Ecto neural progenitor cell (in vitro differentiated cells): Measurements from ENCODE around the gene EPS8L1.
"Not testable (repeated sequence)": the region's sequence is repeated elsewhere in the genome, so short reads cannot be mapped to it uniquely, and the experiment has no call there.

Source experiments
- DNase-seq: peaks from one replicate; pipeline ENCODE4 v3.0.0-alpha.2; 2018; ENCODE audit warnings: low spot score

The EPS8L1 gene

GRCh38 chr19:55075371-55075998 is at the start of gene EPS8L1:
Gene EPS8L1, plus strand, starts transcription at chr19:55075869. Its CDS starts 576 bp downstream, at chr19:55076445.
- no peak for DNase-seq

DNA sequence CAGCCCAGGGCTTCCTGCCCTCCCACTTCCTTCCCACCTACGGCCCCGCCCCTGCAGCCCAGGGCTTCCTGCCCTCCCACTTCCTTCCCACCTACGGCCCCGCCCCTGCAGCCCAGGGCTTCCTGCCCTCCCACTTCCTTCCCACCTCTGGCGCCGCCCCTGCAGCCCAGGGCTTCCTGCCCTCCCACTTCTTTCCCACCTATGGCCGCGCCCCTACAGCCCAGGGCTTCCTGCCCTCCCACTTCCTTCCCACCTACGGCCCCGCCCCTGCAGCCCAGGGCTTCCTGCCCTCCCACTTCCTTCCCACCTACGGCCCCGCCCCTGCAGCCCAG is 48.6 kb upstream of the EPS8L1 start:
- not testable (repeated sequence) for DNase-seq

GRCh38 chr19:55027472-55028337 is 48.0 kb upstream of the EPS8L1 start:
- no peak for DNase-seq

DNA sequence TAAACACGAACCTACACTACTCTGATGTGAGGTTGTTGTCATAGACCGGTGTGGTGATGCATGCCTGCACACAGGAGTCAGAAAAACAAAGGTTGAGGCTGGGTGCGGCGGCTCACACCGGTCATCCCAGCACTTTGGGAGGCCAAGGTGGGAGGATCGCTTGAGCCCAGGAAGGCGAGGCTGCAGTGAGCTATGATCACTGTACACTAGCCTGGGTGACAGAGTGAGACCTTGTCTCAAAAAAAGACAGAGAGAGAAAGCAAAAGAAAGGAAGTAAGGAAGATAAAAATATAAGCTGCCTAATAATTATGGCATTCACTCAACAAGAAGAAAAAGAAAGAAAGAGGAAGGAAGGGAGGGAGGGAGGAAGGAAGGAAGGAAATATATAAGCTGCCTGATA is 46.9 kb upstream of the EPS8L1 start:
- no peak for DNase-seq

- no peak for DNase-seq
Measured at GRCh38 chr19:55031178-55031577, 44.5 kb upstream of the EPS8L1 start.

GRCh38 chr19:55032170-55032800 is 43.4 kb upstream of the EPS8L1 start:
- no peak for DNase-seq

- DNase-seq = not testable (repeated sequence)
Measured at GRCh38 chr19:55032976-55033643, 42.6 kb upstream of the EPS8L1 start.

DNA sequence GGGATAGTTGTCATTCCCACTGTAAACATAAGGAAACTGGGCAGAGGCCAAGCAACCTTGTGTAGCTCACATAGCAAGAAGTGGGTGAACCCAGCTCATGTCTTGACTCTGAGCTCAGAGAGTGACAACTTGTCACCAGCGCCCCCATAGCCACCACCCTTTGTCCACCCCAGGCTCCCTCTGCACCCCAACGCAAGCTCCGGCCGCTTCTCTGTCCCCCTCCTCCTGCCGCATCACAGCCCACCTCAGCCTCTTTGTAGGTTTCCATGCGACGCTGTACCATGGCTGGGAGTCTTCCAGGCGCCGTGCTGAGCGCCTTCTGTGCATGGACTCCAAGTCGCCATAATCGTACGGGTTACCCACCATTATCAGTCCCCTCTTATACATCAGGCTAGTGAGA is 40.9 kb upstream of the EPS8L1 start:
- no peak for DNase-seq

DNA sequence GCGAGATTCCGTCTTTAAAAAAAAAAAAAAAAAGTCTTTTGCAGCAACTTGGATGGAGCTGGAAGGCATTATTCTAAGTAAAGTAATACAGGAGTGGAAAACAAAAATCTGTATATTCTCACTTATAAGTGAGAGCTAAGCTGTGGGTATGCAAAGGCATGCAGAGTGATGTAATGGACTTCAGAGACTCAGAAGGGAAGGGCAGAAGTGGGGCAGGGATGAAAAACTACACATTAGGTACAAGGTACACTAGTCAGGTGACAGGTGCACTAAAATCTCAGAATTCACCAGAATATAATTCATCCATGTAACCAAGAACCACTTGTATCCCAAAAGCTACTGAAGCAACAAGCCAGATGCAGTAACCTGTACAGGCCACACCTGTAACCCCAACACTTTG is 39.6 kb upstream of the EPS8L1 start:
- no peak for DNase-seq

GRCh38 chr19:55037603-55038002 is 38.1 kb upstream of the EPS8L1 start:
- DNase-seq = not testable (repeated sequence)

GRCh38 chr19:55040654-55041053 is 35.0 kb upstream of the EPS8L1 start:
- DNase-seq = not testable (repeated sequence)

DNA sequence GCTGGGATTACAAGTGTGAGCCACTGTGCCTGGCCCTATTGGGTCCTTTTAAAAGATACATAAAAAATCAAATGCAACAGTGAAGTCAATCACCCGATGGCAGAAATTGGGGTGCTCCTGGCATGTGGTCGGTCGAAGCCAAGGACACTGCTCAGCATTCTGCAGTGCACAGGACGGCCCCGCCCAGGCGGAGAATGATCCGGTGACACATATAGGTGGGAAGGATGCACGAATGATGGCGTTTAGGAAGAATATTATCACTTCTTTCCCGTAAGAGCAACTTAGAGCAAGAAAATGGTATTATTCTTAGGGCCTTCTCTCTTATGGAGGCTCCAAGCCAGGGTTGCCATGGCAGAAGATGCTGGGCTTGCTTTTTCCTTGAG is 34.4 kb upstream of the EPS8L1 start:
- no peak for DNase-seq

DNA sequence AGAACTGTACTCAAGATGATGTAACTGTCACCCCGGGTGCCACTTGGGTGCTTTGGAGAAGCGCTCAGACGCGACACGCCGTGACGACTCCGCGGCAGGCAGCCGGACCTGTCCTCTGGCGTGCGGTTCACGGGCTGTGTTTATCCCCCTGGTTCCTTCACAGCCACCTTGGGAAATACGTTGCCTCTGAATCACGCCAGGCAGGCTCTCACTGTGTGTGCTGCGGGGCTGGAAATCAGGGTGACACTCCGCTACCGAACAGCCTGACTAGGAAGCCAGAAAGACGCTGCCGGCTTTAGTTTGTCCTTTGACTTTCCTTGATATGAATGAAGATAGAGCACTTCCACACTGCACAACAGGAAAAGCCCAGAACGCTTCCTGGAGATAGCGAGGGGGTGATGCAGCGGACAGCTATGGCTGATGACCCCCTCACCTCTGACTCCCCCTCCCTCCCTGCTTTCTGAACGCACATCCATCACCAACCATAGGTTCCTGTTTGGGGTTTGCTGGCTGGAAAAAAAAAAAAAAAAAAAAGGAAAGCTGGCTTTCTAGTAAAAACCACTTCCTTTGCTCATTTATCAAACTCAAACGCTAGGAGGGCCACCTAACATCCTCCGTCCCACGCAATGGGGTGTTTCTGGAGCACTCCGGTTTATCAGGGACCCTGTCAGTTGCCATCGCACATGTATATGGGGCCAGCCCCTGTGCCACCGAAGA is 33.9 kb upstream of the EPS8L1 start:
- DNase-seq = no peak

GRCh38 chr19:55042344-55042678 is 33.4 kb upstream of the EPS8L1 start:
- no peak for DNase-seq

DNA sequence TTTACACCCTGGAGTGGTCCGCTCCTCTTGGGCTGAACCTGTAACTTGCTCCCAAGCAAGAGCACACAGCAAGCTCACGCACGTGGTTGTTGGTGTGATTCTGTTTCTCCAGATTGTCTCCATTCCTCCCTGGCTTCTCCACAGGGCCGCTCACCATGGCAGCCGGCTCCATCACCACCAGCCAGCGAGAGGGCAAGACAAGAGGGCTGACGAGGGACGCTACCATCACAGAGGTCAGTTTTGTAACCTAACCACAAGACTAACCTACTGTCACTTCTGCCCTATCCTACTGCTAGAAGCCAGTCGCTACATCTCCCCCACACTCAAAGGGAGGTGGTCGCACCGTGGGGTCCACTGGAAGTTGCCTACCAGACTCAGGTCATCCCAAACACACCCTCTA is 33.0 kb upstream of the EPS8L1 start:
- DNase-seq = no peak

- DNase-seq = no peak
Measured at GRCh38 chr19:55044286-55044685, 31.4 kb upstream of the EPS8L1 start.

- DNase-seq = no peak
Measured at GRCh38 chr19:55044771-55045716, 30.6 kb upstream of the EPS8L1 start.

DNA sequence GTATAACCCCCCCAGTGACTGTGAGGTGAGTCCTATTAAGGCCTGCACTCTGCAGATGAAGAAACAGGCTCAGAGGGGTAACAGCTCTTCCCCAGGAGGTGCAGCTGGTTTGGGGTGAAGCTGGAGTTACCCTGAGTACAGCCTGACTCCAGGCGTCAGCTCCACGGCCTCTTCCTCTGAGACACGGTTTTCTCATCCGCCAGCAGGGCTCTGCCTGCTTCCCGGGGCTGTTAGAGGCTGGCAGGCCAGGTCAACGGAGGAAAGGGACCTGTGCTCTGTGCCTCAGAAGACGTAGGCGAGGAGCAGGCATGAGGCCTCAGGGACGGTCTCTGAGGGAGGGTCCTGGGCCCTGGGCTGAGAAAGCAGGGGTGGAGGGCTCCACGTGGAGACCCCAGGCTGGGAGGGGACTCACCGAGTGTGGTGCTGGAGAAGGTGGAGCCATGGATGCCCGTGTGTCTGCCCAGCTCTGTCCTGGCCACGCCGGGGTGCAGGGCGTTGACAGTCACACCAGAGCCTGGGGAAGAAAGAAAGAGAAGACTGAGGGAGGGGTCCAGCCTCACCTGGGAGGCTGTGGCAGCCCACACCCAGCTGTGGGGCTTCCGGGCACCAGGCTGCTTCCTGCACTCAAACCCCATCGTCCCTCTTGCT is 28.6 kb upstream of the EPS8L1 start:
- DNase-seq = no peak

DNA sequence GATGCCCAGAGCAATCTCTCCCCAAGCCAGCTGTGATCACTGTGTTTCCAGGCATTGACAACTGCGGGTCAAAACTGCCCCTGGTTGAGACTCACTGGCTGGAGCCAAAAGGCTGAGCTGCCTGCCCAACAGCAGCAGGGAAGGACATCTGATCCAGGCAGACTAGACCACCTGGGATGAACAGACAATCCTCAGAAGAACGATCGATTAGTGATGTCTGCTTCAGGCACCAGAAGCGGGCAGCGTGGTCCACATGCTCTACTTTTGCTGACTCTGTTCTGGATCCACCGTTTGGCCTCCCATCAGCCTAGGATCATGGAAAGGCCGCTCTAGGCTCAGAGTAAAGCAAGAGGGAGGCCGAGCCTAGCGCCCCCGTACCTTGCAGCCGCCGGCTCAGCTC is 27.7 kb upstream of the EPS8L1 start:
- DNase-seq = no peak

GRCh38 chr19:55048446-55048845 is 27.2 kb upstream of the EPS8L1 start:
- no peak for DNase-seq
